Endodermal cell (in vitro differentiated cells): ENCODE measurements around the gene SFTPD. TPM values are rescaled to one million over a fixed set of nuclear protein-coding genes. Genes with fewer than 3 reads are reported as not detected.
A peak's percentile ranks its signal among the peaks of the same experiment; 100 is the strongest.

Source experiments
- DNase-seq: peaks from one replicate; pipeline ENCODE4 v3.0.0-alpha.2; 2017
- H3K27ac ChIP-seq: 2 replicates; pipeline ENCODE4 v1.5.1; 2013; ENCODE audit warnings: mild to moderate bottlenecking, low read depth, low read length, moderate library complexity
- H3K27me3 ChIP-seq: 2 replicates; pipeline ENCODE4 v1.6.1; 2013; ENCODE audit warnings: mild to moderate bottlenecking, low read length, moderate library complexity; ENCODE audit not compliant: insufficient read depth, control insufficient read depth, poor library complexity, severe bottlenecking
- H3K36me3 ChIP-seq: 2 replicates; pipeline ENCODE4 v1.7.0; 2013; ENCODE audit warnings: mild to moderate bottlenecking, low read length, moderate library complexity; ENCODE audit not compliant: control insufficient read depth, insufficient read depth
- H3K4me1 ChIP-seq: one replicate; pipeline ENCODE4 v1.7.0; 2013; ENCODE audit warnings: low read length; ENCODE audit not compliant: control insufficient read depth, insufficient read depth
- H3K4me3 ChIP-seq: 2 replicates; pipeline ENCODE4 v1.5.1; 2013; ENCODE audit warnings: mild to moderate bottlenecking, low read length, moderate library complexity
- H3K9ac ChIP-seq: 2 replicates; pipeline ENCODE4 v1.6.1; 2013; ENCODE audit warnings: mild to moderate bottlenecking, low read length, moderate library complexity; ENCODE audit not compliant: poor library complexity, severe bottlenecking; ENCODE audit errors: extremely low read depth
- H3K9me3 ChIP-seq: 2 replicates; pipeline ENCODE4 v1.6.1; 2013; ENCODE audit warnings: mild to moderate bottlenecking, low read length, moderate library complexity; ENCODE audit not compliant: control insufficient read depth
- H3K27ac Mint-ChIP-seq: 2 replicates; pipeline ENCODE4 v1.8.0; 2020; ENCODE audit warnings: mixed read lengths
- H3K27me3 Mint-ChIP-seq: 2 replicates; pipeline ENCODE4 v1.8.0; 2021; ENCODE audit warnings: mild to moderate bottlenecking, mixed read lengths; ENCODE audit not compliant: insufficient read depth
- H3K36me3 Mint-ChIP-seq: 2 replicates; pipeline ENCODE4 v1.8.0; 2020; ENCODE audit warnings: low read depth, mixed read lengths
- H3K4me1 Mint-ChIP-seq: 2 replicates; pipeline ENCODE4 v1.8.0; 2020; ENCODE audit warnings: mixed read lengths
- H3K4me3 Mint-ChIP-seq: 2 replicates; pipeline ENCODE4 v1.8.0; 2020; ENCODE audit warnings: mild to moderate bottlenecking, moderate library complexity, mixed read lengths
- H3K9me3 Mint-ChIP-seq: 2 replicates; pipeline ENCODE4 v1.8.0; 2020; ENCODE audit warnings: mild to moderate bottlenecking, mixed read lengths
- WGBS, 2 experiments: methylation state at CpG; one replicate each; pipeline versions ENCODE4 v1.1.5 to v1.1.7; 2013; ENCODE audit warnings: missing lambda C conversion rate in 2 of 2, mixed read lengths in 1 of 2; ENCODE audit not compliant: insufficient coverage in 1 of 2, insufficient read length in 1 of 2; 5-methylcytosine and 5-hydroxymethylcytosine counted together
- total RNA-seq, 2 donors: library from RNA; stranded (reverse); fragmentation: NEBNext Ultra II Directional in 1 of 2; extraction: Animal tissue kit (Norgen Biotek cat#: 25700) in 1 of 2; gene quantifications; 2 replicates in 1 of 2; 3 replicates in 1 of 2; pipeline ENCODE4 v1.2.1, GENCODE V29; 2021
- TF ChIP-seq, protein P1 (sequence below): fragments of 200-600 bp; sonication (generic); conservative IDR thresholded peaks from 2 replicates; pipeline ENCODE4 v1.5.0; 2021; ENCODE audit warnings: antibody characterized with exemption, mild to moderate bottlenecking

The SFTPD gene
- total RNA-seq, 2 donors from 2014 or later: 0.42 to 0.86 TPM

- Histone ChIP-seq H3K4me3 (no peak overlapping the region), H3K27ac (no peak overlapping the region), H3K9me3 (peaks cover 5% of the 10 kb centered on the region), H3K4me1 (no peaks in the 10 kb centered on the region), H3K36me3 (no peaks in the 10 kb centered on the region), H3K27me3 (no peaks in the 10 kb centered on the region), H3K9ac (no peak overlapping the region)
- no peaks in the 10 kb centered on the region for H3K36me3 Mint-ChIP-seq
- peaks cover 39% of the 10 kb centered on the region for H3K27me3 Mint-ChIP-seq
- H3K4me1 Mint-ChIP-seq: no peaks in the 10 kb centered on the region
- peak; percentile 35 for DNase-seq
- H3K27ac Mint-ChIP-seq: no peak overlapping the region
- peaks cover 8% of the 10 kb centered on the region for H3K9me3 Mint-ChIP-seq
- TF ChIP-seq, protein P1, sequence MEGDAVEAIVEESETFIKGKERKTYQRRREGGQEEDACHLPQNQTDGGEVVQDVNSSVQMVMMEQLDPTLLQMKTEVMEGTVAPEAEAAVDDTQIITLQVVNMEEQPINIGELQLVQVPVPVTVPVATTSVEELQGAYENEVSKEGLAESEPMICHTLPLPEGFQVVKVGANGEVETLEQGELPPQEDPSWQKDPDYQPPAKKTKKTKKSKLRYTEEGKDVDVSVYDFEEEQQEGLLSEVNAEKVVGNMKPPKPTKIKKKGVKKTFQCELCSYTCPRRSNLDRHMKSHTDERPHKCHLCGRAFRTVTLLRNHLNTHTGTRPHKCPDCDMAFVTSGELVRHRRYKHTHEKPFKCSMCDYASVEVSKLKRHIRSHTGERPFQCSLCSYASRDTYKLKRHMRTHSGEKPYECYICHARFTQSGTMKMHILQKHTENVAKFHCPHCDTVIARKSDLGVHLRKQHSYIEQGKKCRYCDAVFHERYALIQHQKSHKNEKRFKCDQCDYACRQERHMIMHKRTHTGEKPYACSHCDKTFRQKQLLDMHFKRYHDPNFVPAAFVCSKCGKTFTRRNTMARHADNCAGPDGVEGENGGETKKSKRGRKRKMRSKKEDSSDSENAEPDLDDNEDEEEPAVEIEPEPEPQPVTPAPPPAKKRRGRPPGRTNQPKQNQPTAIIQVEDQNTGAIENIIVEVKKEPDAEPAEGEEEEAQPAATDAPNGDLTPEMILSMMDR: no peak
- 87 to 88% methylated on average over 3 to 5 of the region's 5 CpGs for WGBS, 2 experiments
- H3K4me3 Mint-ChIP-seq: no peak overlapping the region
Measured at GRCh38 chr10:79947787-79948424, 999 bp downstream of the SFTPD start.

GRCh38 chr10:79947083-79947415 is 1.9 kb downstream of the SFTPD start:
- Mint-ChIP-seq H3K9me3 (peaks cover 3% of the 10 kb centered on the region), H3K27ac (no peak overlapping the region), H3K36me3 (no peaks in the 10 kb centered on the region), H3K27me3 (peaks cover 37% of the 10 kb centered on the region), H3K4me1 (no peaks in the 10 kb centered on the region), H3K4me3 (no peak overlapping the region)
- WGBS, 2 experiments: 88 to 93% methylated on average over 2 of the region's 2 CpGs
- no peak overlapping the region for H3K4me3 ChIP-seq
- H3K36me3 ChIP-seq: no peaks in the 10 kb centered on the region
- H3K4me1 ChIP-seq: no peaks in the 10 kb centered on the region
- DNase-seq: peak; percentile 15
- TF ChIP-seq, protein P1: no peak
- H3K9ac ChIP-seq: no peak overlapping the region
- H3K27ac ChIP-seq: no peak overlapping the region
- no peaks in the 10 kb centered on the region for H3K27me3 ChIP-seq
- peaks cover 5% of the 10 kb centered on the region for H3K9me3 ChIP-seq

GRCh38 chr10:79946271-79947082 is 2.4 kb downstream of the SFTPD start:
- no peaks in the 10 kb centered on the region for H3K9me3 Mint-ChIP-seq
- peaks cover 42% of the 10 kb centered on the region for H3K27me3 Mint-ChIP-seq
- Histone ChIP-seq H3K9ac (no peak overlapping the region), H3K9me3 (peaks cover 5% of the 10 kb centered on the region), H3K36me3 (no peaks in the 10 kb centered on the region), H3K27ac (no peak overlapping the region), H3K4me1 (no peaks in the 10 kb centered on the region), H3K4me3 (no peak overlapping the region), H3K27me3 (no peaks in the 10 kb centered on the region)
- 87 to 90% methylated on average over 3 to 8 of the region's 8 CpGs for WGBS, 2 experiments
- DNase-seq: peak; percentile 35
- H3K4me3 Mint-ChIP-seq: no peak overlapping the region
- TF ChIP-seq, protein P1: no peak
- no peaks in the 10 kb centered on the region for H3K36me3 Mint-ChIP-seq
- no peaks in the 10 kb centered on the region for H3K4me1 Mint-ChIP-seq
- no peak overlapping the region for H3K27ac Mint-ChIP-seq
